ENCODE measurements around the gene KYAT1. TPM values are rescaled to one million over a fixed set of nuclear protein-coding genes. Genes with fewer than 3 reads are reported as not detected.
"Not testable (repeated sequence)": the region's sequence is repeated elsewhere in the genome, so short reads cannot be mapped to it uniquely, and the experiment has no call there.

Gene KYAT1
- total and polyA plus RNA-seq, 5 donors from 2014 or later, result 8.2 to 15.7 (median 11.5) TPM

DNA sequence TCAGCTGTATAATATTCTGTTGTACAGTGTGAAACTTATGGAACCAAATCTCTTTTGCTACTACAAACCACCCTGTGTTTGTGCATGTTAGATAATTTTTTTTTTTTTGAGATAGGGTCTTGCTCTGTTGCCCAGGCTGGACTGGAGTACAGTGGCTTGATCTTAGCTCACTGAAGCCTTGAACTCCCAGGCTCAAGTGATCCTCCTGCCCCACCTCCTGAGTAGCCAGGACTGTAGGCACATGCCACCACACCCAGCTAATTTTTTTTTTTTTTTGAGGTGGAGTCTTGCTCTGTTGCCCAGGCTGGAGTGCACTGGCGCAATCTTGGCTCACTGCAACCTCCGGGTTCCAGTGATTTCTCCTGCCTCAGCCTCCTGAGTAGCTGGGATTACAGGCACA is 86.8 kb downstream of the KYAT1 start:
- not testable (repeated sequence) for H3K27ac ChIP-seq (ENCODE audit: insufficient read depth, low read length, poor library complexity, severe bottlenecking); H3K9me3 ChIP-seq (ENCODE audit: control insufficient read depth in 2 of 2, low read length in 2 of 2); H3K4me1 ChIP-seq (ENCODE audit: control insufficient read depth, insufficient read depth, low read length, poor library complexity, severe bottlenecking); H3K9me3 Mint-ChIP-seq; DNase-seq; H3K27ac Mint-ChIP-seq; H3K27me3 Mint-ChIP-seq; H3K27me3 ChIP-seq (ENCODE audit: control insufficient read depth, insufficient read depth, low read length); H3K4me1 Mint-ChIP-seq; H3K4me3 Mint-ChIP-seq; ATAC-seq (ENCODE audit: low read depth in 2 of 2); H3K4me3 ChIP-seq (ENCODE audit: low read depth, low read length)
- peaks cover 72% of the 10 kb centered on the region for H3K36me3 ChIP-seq (ENCODE audit: control insufficient read depth, insufficient read depth, low read length)
- H3K36me3 Mint-ChIP-seq, result peaks cover 31% of the 10 kb centered on the region

DNA sequence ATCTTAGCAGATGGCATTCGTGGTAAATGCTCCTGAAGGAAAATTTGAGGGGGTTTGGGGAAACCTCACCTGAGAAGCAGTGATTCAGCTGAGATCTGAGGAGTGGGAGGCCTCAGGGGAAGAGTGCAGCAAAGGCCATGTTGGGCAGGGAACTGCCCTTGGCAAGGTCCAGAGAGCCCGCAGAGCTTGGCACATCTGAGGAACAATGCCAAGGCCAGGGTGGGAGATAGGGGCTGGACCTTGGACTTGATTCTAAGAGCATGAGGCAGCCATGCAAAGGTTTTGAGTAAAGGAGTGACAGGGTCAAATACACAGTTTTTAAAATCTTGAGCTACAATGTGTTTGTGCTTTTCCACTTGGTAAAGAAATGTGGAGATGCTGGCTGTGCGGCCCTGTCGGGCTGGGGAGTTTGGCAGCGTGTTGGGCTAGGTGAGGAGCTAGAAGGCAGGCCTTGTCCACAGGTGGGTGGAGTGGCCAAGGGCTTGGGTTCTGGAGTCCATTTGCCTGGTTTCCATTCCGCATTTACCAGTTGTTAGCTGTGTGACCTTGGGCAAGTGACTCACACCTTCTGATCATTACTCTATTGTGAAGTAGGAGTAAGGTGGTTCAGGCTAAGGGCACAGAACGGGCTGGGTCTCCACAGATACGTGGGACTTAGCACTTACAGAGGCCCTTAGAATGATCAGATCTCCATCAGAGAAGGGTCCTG is 88.6 kb downstream of the KYAT1 start:
- H3K4me1 ChIP-seq (ENCODE audit: control insufficient read depth, insufficient read depth, low read length, poor library complexity, severe bottlenecking), result peaks cover 5% of the 10 kb centered on the region
- DNase-seq (no peak), ATAC-seq (ENCODE audit: low read depth in 2 of 2) (no peak)
- Mint-ChIP-seq H3K4me1 (peaks cover 4 to 19% (median 7%) of the 10 kb centered on the region in 4 donors), H3K27ac (peak overlapping the region in 1 of 3 donors; percentile 9), H3K27me3 (no peaks in the 10 kb centered on the region), H3K4me3 (peak overlapping the region in 1 of 4 donors; percentile 23), H3K9me3 (no peaks in the 10 kb centered on the region), H3K36me3 (peaks cover 27% of the 10 kb centered on the region)
- no peaks in the 10 kb centered on the region for H3K9me3 ChIP-seq (ENCODE audit: control insufficient read depth in 2 of 2, low read length in 2 of 2)
- no peaks in the 10 kb centered on the region for H3K27me3 ChIP-seq (ENCODE audit: control insufficient read depth, insufficient read depth, low read length)
- H3K4me3 ChIP-seq (ENCODE audit: low read depth, low read length), result no peak overlapping the region
- peaks cover 61% of the 10 kb centered on the region for H3K36me3 ChIP-seq (ENCODE audit: control insufficient read depth, insufficient read depth, low read length)
- no peak overlapping the region for H3K27ac ChIP-seq (ENCODE audit: insufficient read depth, low read length, poor library complexity, severe bottlenecking)

DNA sequence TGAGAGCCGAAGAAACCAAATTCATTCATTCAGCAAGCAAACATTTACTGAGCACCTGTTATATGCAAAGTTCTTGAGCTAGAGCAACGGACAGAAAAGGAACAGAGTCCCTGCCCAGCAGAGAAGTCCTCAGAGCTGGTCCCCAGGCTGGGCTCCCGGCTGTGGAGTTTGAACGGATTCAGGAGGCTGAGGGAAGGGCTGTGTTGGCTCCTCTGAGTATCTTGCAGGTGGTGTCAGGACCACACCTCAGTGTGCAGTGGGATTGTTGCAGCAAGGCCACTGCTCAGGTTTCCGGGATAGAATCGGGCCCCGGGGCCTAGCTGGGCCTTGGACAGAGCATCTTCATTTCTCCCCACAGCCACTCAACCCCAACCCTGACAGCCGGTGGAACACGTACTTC is 89.6 kb downstream of the KYAT1 start:
- peaks cover 22% of the 10 kb centered on the region for H3K36me3 Mint-ChIP-seq

DNA sequence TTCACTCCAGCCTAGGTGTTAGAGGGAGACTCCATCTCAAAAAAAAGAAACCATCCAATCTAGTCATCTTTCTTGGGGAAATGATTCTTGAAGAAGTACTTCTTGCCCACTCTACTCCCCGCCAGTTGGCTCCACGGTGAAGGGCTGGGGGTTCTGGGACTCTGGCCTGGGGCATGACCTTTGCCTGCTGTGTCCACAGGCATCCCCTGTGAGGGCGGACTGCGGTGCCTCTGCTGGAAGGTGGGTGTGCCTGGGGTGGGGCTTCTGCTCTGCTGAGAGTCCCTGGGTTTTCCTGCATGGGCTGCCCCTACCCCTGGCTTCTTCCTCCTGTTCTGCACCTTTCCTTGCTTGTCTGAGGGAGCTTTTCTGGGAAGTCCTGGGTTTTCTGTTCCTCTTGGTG is 91.2 kb downstream of the KYAT1 start:
- Histone ChIP-seq H3K27me3 (ENCODE audit: control insufficient read depth, insufficient read depth, low read length) (no peaks in the 10 kb centered on the region), H3K36me3 (ENCODE audit: control insufficient read depth, insufficient read depth, low read length) (peaks cover 49% of the 10 kb centered on the region), H3K27ac (ENCODE audit: insufficient read depth, low read length, poor library complexity, severe bottlenecking) (no peak overlapping the region), H3K4me3 (ENCODE audit: low read depth, low read length) (no peak overlapping the region), H3K9me3 (ENCODE audit: control insufficient read depth in 2 of 2, low read length in 2 of 2) (no peaks in the 10 kb centered on the region), H3K4me1 (ENCODE audit: control insufficient read depth, insufficient read depth, low read length, poor library complexity, severe bottlenecking) (peaks cover 20% of the 10 kb centered on the region)
- H3K9me3 Mint-ChIP-seq, result no peaks in the 10 kb centered on the region
- H3K4me1 Mint-ChIP-seq, result peaks cover 3 to 32% (median 7%) of the 10 kb centered on the region in 4 donors
- DNase-seq (no peak), ATAC-seq (ENCODE audit: low read depth in 2 of 2) (no peak)
- H3K27ac Mint-ChIP-seq, result peak overlapping the region in 1 of 3 donors; percentile 42
- H3K27me3 Mint-ChIP-seq, result no peaks in the 10 kb centered on the region
- peak overlapping the region in 1 of 4 donors; percentile 8 for H3K4me3 Mint-ChIP-seq
- peaks cover 20% of the 10 kb centered on the region for H3K36me3 Mint-ChIP-seq

More for the DNA sequence above, 89.6 kb downstream of the KYAT1 start:
- Mint-ChIP-seq H3K27ac (no peak overlapping the region), H3K4me3 (no peak overlapping the region), H3K4me1 (peaks cover 3 to 25% (median 7%) of the 10 kb centered on the region in 4 donors), H3K9me3 (no peaks in the 10 kb centered on the region), H3K27me3 (no peaks in the 10 kb centered on the region)
- no peaks in the 10 kb centered on the region for H3K9me3 ChIP-seq (ENCODE audit: control insufficient read depth in 2 of 2, low read length in 2 of 2)
- no peak overlapping the region for H3K4me3 ChIP-seq (ENCODE audit: low read depth, low read length)
- DNase-seq, result no peak
- H3K4me1 ChIP-seq (ENCODE audit: control insufficient read depth, insufficient read depth, low read length, poor library complexity, severe bottlenecking), result peaks cover 11% of the 10 kb centered on the region
- no peak overlapping the region for H3K27ac ChIP-seq (ENCODE audit: insufficient read depth, low read length, poor library complexity, severe bottlenecking)
- ATAC-seq (ENCODE audit: low read depth in 2 of 2), result no peak
- no peaks in the 10 kb centered on the region for H3K27me3 ChIP-seq (ENCODE audit: control insufficient read depth, insufficient read depth, low read length)
- peaks cover 54% of the 10 kb centered on the region for H3K36me3 ChIP-seq (ENCODE audit: control insufficient read depth, insufficient read depth, low read length)

DNA sequence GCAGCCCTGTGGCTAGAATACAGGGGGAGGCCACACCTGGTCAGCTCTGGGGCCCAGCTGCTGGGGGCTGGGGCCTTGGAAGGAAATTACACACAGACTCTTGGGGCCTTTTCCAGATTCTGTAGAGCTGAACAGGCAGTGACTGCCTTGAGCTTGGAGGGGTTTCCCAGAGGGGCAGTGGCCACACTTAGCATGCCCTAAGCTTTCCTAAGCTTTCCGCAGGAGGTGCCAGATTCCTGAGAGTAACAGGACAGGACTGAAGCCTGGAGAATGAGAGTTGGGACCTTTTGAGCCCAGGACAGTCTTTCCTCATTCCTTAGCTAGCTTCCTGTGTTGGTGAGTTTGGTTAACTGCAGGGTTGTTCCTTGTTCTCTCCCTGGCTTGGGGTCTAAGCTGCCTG is 93.3 kb downstream of the KYAT1 start:
- no peaks in the 10 kb centered on the region for H3K27me3 Mint-ChIP-seq
- Histone ChIP-seq H3K4me1 (ENCODE audit: control insufficient read depth, insufficient read depth, low read length, poor library complexity, severe bottlenecking) (peaks cover 20% of the 10 kb centered on the region), H3K27ac (ENCODE audit: insufficient read depth, low read length, poor library complexity, severe bottlenecking) (peak overlapping the region; percentile 85), H3K9me3 (ENCODE audit: control insufficient read depth in 2 of 2, low read length in 2 of 2) (no peaks in the 10 kb centered on the region), H3K27me3 (ENCODE audit: control insufficient read depth, insufficient read depth, low read length) (no peaks in the 10 kb centered on the region), H3K4me3 (ENCODE audit: low read depth, low read length) (no peak overlapping the region), H3K36me3 (ENCODE audit: control insufficient read depth, insufficient read depth, low read length) (peaks cover 35% of the 10 kb centered on the region)
- H3K4me3 Mint-ChIP-seq, result peak overlapping the region; percentile 89 to 97 (median 95)
- H3K9me3 Mint-ChIP-seq, result no peaks in the 10 kb centered on the region
- H3K36me3 Mint-ChIP-seq, result peaks cover 12% of the 10 kb centered on the region
- peaks cover 3 to 34% (median 7%) of the 10 kb centered on the region in 4 donors for H3K4me1 Mint-ChIP-seq
- DNase-seq (no peak), ATAC-seq (ENCODE audit: low read depth in 2 of 2) (no peak)
- H3K27ac Mint-ChIP-seq, result peak overlapping the region in 1 of 3 donors; percentile 92

DNA sequence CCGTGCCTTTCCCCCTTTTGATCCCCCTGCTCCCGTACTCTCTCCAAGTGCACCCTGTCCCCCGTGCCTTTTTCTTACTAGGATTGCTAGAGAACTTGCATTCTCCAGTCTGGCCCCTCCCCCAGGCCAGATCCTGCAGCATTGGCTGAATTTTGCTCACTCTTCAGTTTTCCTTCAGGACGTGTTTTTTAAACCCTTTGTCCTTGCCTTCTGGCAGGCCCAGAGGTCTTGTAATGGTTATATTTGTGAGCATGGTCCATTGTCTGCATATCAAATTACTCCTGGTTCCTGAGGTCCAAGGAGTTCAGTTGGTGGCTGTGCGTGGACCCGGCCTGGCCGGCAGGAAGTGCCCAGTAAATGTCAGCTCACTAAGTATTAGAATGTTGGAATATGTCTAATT is 94.1 kb downstream of the KYAT1 start:
- H3K4me1 ChIP-seq (ENCODE audit: control insufficient read depth, insufficient read depth, low read length, poor library complexity, severe bottlenecking), result peaks cover 20% of the 10 kb centered on the region
- peak overlapping the region; percentile 85 for H3K27ac ChIP-seq (ENCODE audit: insufficient read depth, low read length, poor library complexity, severe bottlenecking)
- no peaks in the 10 kb centered on the region for H3K27me3 ChIP-seq (ENCODE audit: control insufficient read depth, insufficient read depth, low read length)
- Mint-ChIP-seq H3K4me3 (peak overlapping the region; percentile 89 to 97 (median 95)), H3K4me1 (peaks cover 3 to 32% (median 7%) of the 10 kb centered on the region in 4 donors), H3K36me3 (peaks cover 4% of the 10 kb centered on the region), H3K27ac (peak overlapping the region; percentile 92 to 95 (median 93)), H3K9me3 (peaks cover 0 to 3% (median 0%) of the 10 kb centered on the region in 7 donors), H3K27me3 (no peaks in the 10 kb centered on the region)
- no peaks in the 10 kb centered on the region for H3K9me3 ChIP-seq (ENCODE audit: control insufficient read depth in 2 of 2, low read length in 2 of 2)
- H3K36me3 ChIP-seq (ENCODE audit: control insufficient read depth, insufficient read depth, low read length), result peaks cover 27% of the 10 kb centered on the region
- peak in 1 of 3 donors; percentile 9 for DNase-seq
- ATAC-seq (ENCODE audit: low read depth in 2 of 2), result no peak
- H3K4me3 ChIP-seq (ENCODE audit: low read depth, low read length), result peak overlapping the region; percentile 76

DNA sequence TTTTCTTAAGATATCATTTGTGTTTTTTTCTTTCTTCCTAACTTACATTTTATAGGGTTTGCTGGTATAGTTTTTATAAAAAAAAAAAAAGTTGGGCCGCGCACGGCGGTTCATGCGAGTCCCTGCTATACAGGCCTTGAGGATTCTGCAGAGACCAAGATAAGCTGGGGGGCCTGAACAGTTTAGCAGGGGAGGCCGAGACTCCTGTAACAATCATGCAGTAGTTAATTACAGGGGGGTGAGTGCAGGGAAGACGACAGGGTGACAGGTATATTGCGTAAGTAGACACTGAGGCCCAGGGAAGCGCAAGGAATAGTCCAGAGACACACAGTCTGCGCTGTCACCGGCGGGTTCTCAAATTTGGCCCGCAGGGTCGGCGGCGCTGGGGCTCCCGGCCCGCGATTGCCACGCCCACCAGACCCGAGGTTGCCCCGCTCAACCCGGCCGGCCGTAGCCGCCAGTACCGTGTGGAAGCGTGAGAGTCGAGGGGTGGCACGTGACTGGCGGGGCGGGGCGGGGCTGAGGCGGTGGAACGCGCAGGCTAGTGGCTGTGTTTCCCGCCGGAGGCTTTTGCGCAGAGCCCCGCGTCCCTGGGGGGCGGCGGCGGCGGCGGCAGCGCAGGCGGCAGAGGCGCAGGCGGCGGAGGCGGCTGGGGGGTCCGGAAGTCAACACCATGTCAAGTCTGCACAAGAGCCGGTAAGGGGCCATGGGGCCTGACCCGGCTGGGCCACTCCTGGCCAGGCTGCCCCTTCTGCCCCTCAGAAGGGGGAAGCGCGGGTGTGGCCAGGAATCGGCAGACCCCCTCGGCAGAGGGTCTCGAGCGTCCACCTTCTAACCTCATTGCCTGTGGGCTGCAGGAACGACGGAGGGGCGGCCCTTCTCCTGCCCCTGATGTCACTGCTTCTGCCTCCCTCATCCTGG is 94.8 kb downstream of the KYAT1 start, which contains the start of gene TBC1D13:
Gene TBC1D13 (plus strand): TSS at position 573 of the 921 bp plus-strand sequence. CDS start 101 bp downstream, at position 674.
- Histone ChIP-seq H3K4me3 (ENCODE audit: low read depth, low read length) (peak within 1 kb of the TSS; percentile 76), H3K36me3 (ENCODE audit: control insufficient read depth, insufficient read depth, low read length) (peaks cover 20% of the 10 kb centered on the region), H3K4me1 (ENCODE audit: control insufficient read depth, insufficient read depth, low read length, poor library complexity, severe bottlenecking) (peaks cover 20% of the 10 kb centered on the region), H3K27ac (ENCODE audit: insufficient read depth, low read length, poor library complexity, severe bottlenecking) (peak within 1 kb of the TSS; percentile 85), H3K9me3 (ENCODE audit: control insufficient read depth in 2 of 2, low read length in 2 of 2) (no peaks in the 10 kb centered on the region), H3K27me3 (ENCODE audit: control insufficient read depth, insufficient read depth, low read length) (no peaks in the 10 kb centered on the region)
- peaks cover 0 to 3% (median 0%) of the 10 kb centered on the region in 7 donors for H3K9me3 Mint-ChIP-seq
- peak within 1 kb of the TSS; percentile 92 to 95 (median 93) for H3K27ac Mint-ChIP-seq
- H3K36me3 Mint-ChIP-seq, result peaks cover 4% of the 10 kb centered on the region
- ATAC-seq (ENCODE audit: low read depth in 2 of 2) (peak; percentile 96 to 98), DNase-seq (peak; percentile 86 to 92 (median 91))
- H3K4me3 Mint-ChIP-seq, result peak within 1 kb of the TSS; percentile 89 to 97 (median 95)
- no peaks in the 10 kb centered on the region for H3K27me3 Mint-ChIP-seq
- H3K4me1 Mint-ChIP-seq, result peaks cover 3 to 32% (median 7%) of the 10 kb centered on the region in 4 donors
